ENCODE data around the gene USP5. TPM values are rescaled to one million over a fixed set of nuclear protein-coding genes. Genes with fewer than 3 reads are reported as not detected.
"Not testable (repeated sequence)": the region's sequence is repeated elsewhere in the genome, so short reads cannot be mapped to it uniquely, and the experiment has no call there.

USP5 gene
- total RNA-seq, 4 donors from 2014 or later, result 33.4 to 39.4 (median 36.7) TPM

DNA sequence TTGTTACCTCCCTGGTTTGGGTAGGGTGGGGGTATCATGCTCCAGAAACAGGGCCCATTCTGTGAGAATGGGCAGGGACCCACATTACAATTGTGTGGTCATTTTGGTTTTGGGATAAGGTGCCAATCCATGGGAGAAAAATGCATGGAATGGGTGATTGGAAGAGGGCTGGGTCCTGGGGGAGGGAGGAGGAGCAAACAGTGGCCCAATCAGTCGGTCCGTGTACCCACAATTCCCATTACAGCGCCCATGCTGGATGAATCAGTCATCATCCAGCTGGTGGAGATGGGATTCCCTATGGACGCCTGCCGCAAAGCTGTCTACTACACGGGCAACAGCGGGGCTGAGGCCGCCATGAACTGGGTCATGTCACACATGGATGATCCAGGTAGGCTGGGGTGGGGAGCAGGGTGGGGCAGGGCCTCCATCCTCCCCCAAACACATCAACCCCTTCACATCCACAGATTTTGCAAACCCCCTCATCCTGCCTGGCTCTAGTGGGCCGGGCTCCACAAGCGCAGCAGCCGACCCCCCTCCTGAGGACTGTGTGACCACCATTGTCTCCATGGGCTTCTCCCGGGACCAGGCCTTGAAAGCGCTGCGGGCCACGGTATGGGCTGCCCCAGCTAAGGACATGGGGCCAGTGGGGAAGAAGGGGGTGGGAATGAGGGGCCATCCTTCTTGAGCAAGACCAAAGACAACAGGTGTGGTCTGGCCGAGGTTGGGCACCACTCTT is 11.8 kb downstream of the USP5 start:
- TF ChIP-seq CTCF (IDR thresholded peaks at IDR 0.05), result no peak
- DNase-seq (ENCODE audit: low spot score) (no peak), ATAC-seq (ENCODE audit: low FRiP score) (no peak)

DNA sequence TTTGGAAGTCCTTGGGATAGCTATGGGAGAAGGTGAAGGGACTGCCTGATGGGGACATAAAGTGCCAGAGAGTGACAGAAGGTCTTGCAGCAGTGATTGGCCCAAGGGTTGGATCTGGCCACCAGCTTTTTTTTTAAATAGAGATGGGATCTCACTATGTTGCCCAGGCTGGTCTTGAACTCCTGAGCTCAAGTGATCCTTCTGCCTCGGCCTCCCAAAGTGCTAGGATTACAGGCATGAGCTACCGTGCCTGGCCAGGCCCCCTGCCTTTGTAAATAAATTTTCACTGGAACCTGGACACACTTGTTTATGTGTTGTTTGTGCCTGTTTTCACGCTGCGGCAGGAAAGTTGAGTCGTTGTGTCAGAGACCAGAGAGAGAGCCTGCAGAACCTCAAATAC is 13.4 kb downstream of the USP5 start:
- not testable (repeated sequence) for ATAC-seq (ENCODE audit: low FRiP score)

GRCh38 chr12:6866163-6866919 is 14.4 kb downstream of the USP5 start:
- no peak for ATAC-seq (ENCODE audit: low FRiP score)
- DNase-seq (ENCODE audit: low spot score), result no peak
- no peak for TF ChIP-seq CTCF (IDR thresholded peaks at IDR 0.05)

More for the DNA sequence above, 13.4 kb downstream of the USP5 start:
- not testable (repeated sequence) for DNase-seq (ENCODE audit: low spot score)

- no peak for TF ChIP-seq CTCF (IDR thresholded peaks at IDR 0.05)
- DNase-seq (ENCODE audit: low spot score) (no peak), ATAC-seq (ENCODE audit: low FRiP score) (peak; percentile 1)
Observed at GRCh38 chr12:6866920-6867412, 15.0 kb downstream of the USP5 start.

DNA sequence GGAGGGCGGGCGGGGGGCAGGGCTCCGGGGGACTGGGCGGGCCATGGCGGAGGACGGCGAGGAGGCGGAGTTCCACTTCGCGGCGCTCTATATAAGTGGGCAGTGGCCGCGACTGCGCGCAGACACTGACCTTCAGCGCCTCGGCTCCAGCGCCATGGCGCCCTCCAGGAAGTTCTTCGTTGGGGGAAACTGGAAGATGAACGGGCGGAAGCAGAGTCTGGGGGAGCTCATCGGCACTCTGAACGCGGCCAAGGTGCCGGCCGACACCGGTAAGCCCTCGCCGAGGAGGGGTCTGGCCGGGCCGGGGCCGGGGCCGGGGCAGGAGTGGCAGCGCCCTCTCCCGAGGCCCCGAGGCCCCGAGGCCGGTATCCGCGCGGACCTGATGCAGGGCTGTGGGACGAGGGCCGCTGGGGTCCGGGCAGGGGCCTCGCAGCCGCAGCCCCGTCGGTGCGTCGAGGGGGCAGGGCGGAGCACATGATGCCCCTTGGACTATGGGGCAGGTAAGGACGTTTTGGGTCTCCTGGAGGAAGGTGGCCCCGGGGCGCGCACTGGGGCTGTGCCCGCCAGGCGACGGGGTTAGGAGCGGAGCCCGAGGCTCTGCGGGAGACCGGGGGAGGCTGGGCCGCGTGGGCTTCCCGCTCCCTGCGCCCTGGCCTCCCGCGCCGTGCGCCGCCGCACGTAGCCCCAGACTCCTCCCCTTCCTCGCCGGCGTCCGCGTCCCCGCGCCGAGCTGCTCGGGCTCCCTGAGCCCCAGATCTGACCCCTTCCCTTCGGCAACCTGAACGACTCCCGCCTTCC is 15.7 kb downstream of the USP5 start, which contains the start of gene TPI1:
TPI1 (plus strand) TSS at position 119 of the 798 bp plus-strand sequence; CDS start at position 155, 36 bp downstream.
- DNase-seq (ENCODE audit: low spot score) (peak; percentile 41), ATAC-seq (ENCODE audit: low FRiP score) (peak; percentile 79)
- no peak for TF ChIP-seq CTCF (IDR thresholded peaks at IDR 0.05)

DNA sequence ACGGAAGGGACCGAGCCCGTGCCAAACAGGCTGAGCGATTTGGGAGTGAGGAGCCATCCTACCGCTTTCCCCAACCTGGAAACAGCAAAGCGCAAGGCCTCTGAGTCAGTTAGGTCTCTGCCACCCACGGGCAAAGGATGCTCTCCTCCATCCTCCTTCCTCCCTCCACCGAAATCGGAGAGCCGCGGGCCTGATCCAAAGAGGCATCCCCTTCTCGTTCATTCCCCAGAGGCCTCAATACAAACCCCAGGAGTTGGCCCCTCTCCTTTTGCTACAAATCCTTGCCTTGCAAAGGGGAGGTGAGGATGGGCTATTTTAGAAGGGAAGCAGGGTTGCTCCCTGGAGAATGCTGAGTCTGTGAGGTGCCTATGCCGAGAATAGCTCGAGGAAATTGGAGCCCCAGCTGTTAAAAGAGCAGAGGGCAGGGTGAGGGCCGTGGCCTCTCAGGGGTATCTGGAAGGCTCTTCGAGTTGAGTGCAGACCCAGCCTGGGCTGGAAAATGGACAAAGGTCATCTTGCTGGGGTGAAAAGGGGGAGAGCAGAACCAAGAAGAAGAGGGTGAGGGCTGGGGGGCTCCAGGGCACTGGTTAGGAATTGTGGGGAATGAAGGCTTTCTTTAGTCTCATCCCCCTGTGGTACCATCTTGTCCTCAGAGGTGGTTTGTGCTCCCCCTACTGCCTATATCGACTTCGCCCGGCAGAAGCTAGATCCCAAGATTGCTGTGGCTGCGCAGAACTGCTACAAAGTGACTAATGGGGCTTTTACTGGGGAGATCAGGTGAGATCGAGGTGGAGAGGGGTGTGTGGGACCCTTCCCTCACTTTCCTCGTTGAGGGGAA is 16.5 kb downstream of the USP5 start:
- no peak for ATAC-seq (ENCODE audit: low FRiP score)
- DNase-seq (ENCODE audit: low spot score), result no peak
- no peak for TF ChIP-seq CTCF (IDR thresholded peaks at IDR 0.05)

All from omental fat pad (tissue), 4 donors.